Stimulated activated CD4-positive, alpha-beta T cell treated with anti-CD3 and anti-CD28 coated beads, Interleukin-4, amount 100 ng/mL, for 24 hours (primary cell): ENCODE data around the gene OR2L5.

Source experiments
- DNase-seq: peaks from one replicate; pipeline ENCODE4 v3.0.0-alpha.2; 2020

OR2L5 gene, protein sequence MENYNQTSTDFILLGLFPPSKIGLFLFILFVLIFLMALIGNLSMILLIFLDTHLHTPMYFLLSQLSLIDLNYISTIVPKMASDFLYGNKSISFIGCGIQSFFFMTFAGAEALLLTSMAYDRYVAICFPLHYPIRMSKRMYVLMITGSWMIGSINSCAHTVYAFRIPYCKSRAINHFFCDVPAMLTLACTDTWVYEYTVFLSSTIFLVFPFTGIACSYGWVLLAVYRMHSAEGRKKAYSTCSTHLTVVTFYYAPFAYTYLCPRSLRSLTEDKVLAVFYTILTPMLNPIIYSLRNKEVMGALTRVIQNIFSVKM

DNA sequence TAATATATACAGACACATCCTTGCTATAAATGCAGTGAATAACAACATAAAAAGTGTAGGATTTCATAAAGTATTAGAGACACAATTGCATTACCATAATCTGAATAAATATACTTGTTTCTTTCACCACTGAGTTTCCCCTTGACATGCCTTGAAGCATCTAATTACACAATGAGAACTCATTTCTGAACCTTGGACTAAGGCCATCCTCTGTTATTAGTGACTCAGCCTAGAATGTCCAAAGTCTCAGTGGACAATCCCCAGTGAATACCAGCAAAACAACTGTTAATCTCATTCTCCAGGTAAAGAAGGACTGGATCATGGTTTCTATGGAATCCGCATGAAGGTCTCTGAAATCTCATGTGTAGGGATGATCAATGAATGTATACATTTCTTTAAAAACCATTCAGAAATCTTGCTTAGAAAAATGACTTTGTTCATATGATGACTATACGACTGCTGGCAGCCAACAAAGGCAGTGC, at the start of gene OR2L5:
OR2L5 (plus strand) TSS at position 432 of the 482 bp plus-strand sequence. CDS start 8,288 bp downstream, outside the sequence.
- no peak for DNase-seq

DNA sequence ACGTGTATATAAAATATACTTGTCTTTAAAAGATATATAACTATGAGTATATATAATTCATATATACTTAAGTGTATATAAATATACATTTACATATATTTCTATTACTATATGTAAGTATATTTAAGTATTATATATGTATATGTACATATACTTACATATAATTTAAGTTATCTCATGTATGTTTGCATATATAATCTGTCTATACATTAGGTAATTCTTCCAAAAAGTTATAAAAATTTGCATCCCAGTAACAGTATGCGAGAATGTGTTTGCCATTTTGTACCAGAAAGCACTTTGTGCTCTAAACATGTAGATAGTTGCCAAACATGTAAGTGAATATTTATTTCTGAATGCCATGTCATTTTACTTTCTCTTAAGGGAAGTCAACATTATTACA, 48.5 kb upstream of the OR2L5 start, which contains the start of gene OR2AK2:
OR2AK2 (plus strand) TSS at position 301 of the 400 bp plus-strand sequence. CDS start 144 bp downstream, outside the sequence.
- DNase-seq = no peak

DNA sequence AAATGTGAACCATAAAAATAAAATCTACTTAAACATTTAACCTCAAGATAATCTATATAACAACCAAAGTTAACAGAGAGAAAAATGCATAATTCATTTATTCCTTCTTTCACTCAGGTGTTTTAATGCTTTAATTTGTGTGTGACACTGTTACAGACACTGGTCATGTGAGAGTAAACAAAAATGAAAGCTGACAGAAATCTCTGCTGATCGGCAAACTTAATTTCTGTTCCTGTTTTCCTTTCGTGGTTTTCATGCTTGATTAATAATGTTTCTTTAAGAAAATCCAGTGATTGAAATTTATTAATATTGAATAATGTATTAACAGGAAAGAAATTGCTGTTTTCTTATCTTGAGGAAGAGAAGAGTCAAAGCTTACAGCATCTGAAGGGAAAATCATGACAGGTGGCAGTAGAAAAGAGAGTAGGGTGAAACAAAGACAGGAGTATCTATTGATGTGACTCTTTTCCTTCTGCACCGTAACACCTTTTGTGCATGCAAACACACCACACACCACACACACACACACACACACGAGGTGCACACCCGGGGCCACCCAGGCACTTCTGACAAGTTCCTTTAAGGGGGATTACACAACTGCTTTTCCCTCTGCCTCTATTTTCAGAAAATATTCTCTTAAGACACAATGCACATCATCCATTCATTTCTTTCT, 46.8 kb upstream of the OR2L5 start:
- DNase-seq = no peak

DNA sequence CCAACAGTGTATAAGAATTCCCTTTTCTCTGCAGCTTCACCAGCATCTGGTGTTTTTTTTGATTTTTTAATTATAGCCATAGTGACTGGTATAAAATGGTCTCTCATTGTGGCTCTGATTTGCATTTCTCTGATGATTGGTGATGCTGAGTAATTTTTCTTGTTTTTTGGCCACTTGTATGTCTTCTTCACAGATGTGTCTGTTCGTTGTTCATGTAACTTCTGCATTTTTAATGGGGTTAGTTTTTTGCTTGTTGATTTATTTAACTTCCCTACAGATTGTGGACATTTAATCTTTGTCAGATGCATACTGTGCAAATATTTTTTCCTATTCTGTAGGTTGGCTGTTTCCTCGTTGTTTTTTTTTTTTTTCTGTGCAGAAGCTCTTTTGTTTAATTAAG, 20.5 kb upstream of the OR2L5 start:
- no peak for DNase-seq

DNA sequence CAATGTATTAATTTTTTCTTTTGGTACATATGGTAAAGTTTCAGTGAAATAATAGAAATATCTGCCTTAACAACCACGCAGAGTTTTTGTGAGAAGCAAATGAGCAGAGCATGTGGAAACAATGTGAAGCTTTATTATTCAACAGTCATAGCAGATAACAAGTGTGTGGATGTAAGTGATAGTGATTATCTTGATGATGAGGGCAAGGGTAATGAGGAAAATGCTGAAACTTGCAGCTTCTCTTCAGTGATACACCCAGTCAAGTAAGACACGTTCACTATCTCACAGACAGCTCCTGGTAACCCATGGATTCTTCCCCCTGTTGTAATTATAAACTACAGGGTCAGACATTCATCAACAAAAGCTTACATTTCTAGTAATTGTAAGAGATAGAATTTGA, 14.6 kb upstream of the OR2L5 start:
- DNase-seq = no peak

DNA sequence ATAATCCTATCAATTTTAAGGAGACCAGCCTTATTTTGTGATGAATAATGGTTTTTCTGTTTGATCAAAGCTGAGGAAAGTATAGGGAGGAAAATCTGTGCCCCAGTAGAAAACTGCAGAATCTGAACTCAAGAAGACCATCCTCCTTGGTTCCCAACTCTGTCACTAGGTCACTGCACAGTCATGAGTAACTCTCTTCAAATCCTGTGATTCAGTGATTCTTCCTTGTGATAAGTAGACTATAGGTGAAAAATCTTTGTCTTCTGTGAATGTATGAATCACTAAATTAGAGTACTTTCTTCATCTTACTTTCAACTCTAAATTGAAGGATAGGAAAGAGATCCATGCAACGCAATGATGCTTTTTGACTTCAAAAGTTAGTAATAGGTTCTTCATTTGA, 13.3 kb upstream of the OR2L5 start:
- no peak for DNase-seq

DNA sequence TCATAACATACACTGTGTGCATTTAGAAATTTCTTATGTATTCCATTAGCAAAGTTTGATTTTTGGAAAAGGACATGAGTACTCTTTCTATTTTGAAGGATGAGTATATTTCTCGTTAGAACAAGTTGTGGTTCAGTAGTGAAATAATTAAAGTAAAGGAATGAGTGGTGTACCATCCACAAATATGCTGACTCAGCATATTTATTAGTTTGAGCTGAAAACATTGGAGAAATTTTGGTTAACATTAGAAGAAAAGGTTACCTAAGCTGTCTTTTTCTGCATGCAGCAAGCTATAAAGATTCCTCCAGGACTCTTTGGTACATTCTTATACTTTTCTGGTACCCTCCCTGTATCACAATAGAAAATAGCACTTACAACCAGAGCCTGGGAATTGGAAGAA, 5.7 kb upstream of the OR2L5 start:
- DNase-seq = no peak

DNA sequence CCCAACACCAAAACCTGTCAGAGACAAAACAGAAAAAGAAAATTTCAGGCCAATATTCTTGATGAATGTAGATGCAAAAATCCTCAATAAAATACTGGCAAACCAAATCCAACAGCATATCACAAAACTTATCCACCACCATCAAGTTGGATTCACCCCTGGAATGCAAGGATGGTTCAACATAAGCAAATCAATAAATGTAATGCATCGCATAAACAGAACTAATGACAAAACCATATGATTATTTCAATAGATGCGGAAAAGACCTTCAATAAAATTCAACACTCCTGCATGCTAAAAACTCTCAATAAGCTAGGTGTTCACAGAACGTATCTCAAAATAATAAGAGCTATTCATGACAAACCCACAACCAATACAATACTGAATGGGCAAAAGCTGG, 3.8 kb upstream of the OR2L5 start:
- no peak for DNase-seq

DNA sequence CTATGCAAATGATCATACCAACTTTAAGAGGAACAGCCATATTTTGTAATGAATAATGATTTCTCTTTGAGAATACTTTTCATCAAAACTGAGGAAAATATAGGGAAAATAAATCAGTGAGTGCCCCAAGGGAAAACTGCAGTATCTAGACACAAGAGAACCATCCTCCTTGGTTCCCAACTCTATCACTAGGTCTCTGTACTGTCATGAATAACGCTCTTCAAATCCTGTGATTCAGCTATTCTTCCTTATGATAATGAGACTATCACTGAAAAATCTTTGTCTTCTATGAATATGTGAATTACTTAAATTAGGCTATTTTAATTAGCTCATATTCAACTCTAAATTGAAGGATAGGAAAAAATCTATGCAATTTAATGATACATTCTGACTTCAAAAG, 2.3 kb downstream of the OR2L5 start:
- DNase-seq = no peak

DNA sequence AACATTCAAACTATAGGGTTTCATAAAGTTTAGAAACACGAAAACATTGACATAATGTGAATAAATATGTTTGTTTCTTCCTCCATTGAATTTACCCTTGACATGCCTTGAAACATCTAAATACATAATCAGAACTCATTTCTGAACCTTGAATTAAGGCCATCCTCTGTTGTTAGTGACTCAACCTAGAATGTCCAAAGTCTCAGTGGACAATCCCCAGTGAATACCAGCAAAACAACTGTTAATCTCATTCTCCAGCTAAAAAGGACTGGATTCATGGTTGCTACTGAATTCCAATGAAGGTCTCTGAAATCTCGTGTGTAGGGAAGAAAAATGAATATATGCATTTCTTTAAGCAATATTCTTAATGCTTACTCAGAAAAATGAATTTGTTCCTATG, 16.3 kb downstream of the OR2L5 start, which contains the start of gene OR2L2:
OR2L2 (plus strand) TSS at position 301 of the 400 bp plus-strand sequence. CDS start 8,198 bp downstream, outside the sequence.
- DNase-seq = no peak

DNA sequence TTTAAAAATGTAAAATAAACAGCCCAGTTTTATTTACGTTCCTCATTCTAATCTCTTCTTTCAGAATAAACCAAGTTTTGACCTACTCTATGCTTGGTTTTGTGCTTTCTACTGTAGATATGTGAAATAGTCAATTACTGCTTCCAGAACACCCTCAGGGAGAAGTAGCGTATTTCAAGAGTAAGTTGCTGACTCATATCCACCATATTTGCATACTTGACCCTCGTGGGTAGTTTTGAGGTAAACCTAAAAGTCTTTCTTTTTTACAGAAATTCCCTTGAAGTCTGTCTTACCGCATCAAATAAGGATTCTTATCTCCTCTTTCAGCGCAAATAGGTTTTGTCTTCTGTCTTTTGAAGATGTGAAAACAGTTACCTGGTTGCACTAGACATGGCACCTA, 31.7 kb downstream of the OR2L5 start:
- DNase-seq = no peak

DNA sequence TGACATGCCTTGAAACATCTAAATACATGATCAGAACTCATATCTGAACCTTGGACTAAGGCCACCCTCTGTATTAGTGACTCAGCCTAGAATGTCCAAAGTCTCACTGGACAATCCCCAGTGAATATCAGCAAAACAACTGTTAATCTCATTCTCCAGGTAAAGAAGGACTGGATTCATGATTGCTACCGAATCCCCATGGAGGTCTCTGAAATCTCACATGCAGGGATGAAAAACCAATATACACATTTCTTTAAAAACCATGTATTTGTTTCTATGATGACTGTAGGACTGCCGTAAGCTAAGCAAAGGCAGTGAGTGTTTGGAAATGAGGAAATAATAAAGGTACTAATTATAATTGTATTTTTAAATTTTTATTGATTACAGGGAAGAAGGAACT, 33.1 kb downstream of the OR2L5 start, which contains the start of gene OR2L3:
OR2L3 (plus strand) TSS at position 301 of the 400 bp plus-strand sequence. CDS start 13,846 bp downstream, outside the sequence.
- DNase-seq = no peak

DNA sequence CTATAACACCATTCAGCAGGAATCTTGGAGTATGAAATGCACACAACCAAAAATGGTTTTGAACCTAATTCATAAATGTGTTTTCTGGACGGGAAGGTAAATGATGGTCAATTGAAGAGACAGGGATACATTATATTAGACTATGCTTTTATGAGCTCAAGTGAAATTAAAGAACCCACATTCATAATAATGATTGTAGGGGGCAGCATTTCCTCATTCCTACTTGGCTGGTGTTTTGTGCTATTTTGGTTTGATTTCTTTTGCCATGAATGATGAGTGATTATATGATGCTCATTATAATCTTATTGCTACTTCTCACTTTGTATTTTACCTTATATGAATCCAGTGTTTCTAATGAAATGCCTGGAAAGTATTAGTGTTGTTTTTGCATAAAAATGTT, 33.5 kb downstream of the OR2L5 start:
- DNase-seq = no peak

DNA sequence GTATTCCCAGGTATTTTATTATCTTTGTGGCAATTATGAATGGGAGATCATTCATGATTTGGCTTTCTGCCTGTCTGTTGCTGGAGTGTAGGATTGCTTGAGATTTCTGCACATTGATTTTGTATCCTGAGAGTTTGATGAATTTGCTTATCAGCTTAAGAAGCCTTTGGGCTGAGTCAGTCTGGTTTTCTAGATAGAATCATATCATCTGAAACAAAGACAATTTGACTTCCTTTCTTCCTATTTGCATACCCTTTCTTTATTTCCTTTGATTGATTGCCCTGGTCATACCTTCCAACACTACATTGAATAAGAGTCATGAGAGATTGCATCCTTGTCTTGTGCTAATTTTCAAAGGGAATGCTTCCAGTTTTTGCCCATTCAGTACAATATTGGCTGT, 41.2 kb downstream of the OR2L5 start:
- DNase-seq = no peak

DNA sequence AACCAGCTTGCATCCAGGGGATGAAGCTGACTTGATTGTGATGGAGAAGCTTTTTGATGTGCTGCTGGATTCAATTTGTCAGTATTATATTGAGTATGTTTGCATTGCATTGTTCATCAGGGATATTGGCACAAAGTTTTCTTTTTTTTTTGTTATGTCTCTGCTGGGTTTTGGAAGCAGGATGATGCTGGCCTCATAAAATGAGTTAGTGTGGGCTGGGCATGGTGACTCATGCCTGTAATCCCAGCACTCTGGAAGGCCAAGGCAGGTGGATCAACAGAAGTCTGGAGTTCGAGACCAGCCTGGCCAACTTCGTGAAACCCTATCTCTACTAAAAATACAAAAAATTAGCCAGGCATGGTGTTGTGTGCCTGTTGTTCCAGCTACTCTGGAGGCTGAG, 41.8 kb downstream of the OR2L5 start:
- no peak for DNase-seq

DNA sequence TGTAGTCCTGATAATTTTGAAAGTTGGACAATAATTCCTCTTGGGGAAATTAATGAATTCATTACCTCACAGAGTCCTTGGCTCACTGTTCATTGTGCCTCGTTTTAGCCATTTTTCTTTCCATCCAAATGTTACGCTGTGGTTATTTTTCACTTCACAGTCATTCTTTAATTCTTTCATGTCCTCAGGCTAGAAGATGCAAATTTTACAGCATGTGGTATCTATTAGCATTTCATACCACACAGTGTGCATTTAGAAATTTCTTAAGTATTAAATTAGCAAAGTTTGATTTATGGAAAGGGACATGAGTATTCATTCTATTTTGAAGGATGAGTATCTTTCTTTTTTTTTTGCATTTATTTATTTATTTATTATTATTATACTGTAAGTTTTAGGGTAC, 51.6 kb downstream of the OR2L5 start:
- no peak for DNase-seq

DNA sequence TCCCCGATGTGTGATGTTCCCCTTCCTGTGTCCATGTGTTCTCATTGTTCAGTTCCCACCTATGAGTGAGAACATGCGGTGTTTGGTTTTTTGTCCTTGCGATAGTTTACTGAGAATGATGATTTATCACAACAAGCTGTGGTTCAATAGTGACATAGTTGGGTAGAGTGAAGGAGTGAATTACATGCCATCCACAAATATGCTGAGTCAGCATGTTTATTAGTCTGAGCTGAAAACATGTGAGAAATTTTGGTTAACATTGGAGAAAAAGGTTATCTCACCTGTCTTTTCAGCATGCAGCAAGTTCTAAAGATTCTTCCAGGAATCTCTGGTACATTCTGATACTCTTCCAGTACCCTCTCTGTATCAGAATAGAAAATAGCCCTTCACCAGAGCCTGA, 52.1 kb downstream of the OR2L5 start:
- DNase-seq = no peak
